HUDEP-2 (cell line): ENCODE measurements around the gene UCKL1.
"Not testable (repeated sequence)": the region's sequence is repeated elsewhere in the genome, so short reads cannot be mapped to it uniquely, and the experiment has no call there.

ENCODE experiments used
- DNase-seq, 76 experiments: peaks; one replicate each; lab custom pipeline; 2025; ENCODE audit not compliant: unreplicated experiment in 76 of 76; lab: John Stamatoyannopoulos, UW

UCKL1 gene

GRCh38 chr20:63955827-63956663 lies at the start of gene UCKL1:
Gene UCKL1 (minus strand): TSS chr20:63956416. CDS start chr20:63956372, 44 bp downstream.
- peak in 73 of 76 experiments; percentile 17 to 90 (median 76) for DNase-seq

- DNase-seq, result no peak
Measured at GRCh38 chr20:64005394-64005793, 49.2 kb upstream of the UCKL1 start.

GRCh38 chr20:64003960-64004725 lies 47.9 kb upstream of the UCKL1 start:
- DNase-seq, result no peak

GRCh38 chr20:64001607-64002011 lies 45.4 kb upstream of the UCKL1 start:
- DNase-seq, result no peak

GRCh38 chr20:64000906-64001305 lies 44.7 kb upstream of the UCKL1 start:
- DNase-seq, result no peak

- no peak for DNase-seq
Measured at GRCh38 chr20:63982937-63983336, 26.7 kb upstream of the UCKL1 start.

GRCh38 chr20:63980806-63981728 lies 24.9 kb upstream of the UCKL1 start, which contains the start of gene PRPF6:
Gene PRPF6 (plus strand): TSS chr20:63981132. CDS start chr20:63981246, 114 bp downstream.
- peak in 73 of 76 experiments; percentile 42 to 98 (median 91) for DNase-seq

- DNase-seq, result peak in 7 of 76 experiments; percentile 23 to 55 (median 41)
Measured at GRCh38 chr20:63980317-63980805, 24.1 kb upstream of the UCKL1 start.

GRCh38 chr20:63979557-63980316 lies 23.5 kb upstream of the UCKL1 start, which contains the start of gene SAMD10:
Gene SAMD10 (minus strand): TSS chr20:63979642. CDS start chr20:63979467, 175 bp downstream.
- DNase-seq, result peak in 69 of 76 experiments; percentile 14 to 82 (median 57)

GRCh38 chr20:63979229-63979556 lies 23.0 kb upstream of the UCKL1 start:
- DNase-seq, result no peak

GRCh38 chr20:63978319-63979228 lies 22.4 kb upstream of the UCKL1 start:
- peak in 50 of 76 experiments; percentile 5 to 74 (median 46) for DNase-seq

GRCh38 chr20:63977739-63978276 lies 21.6 kb upstream of the UCKL1 start:
- DNase-seq, result peak in 70 of 76 experiments; percentile 13 to 83 (median 60)

GRCh38 chr20:63976980-63977738 lies 20.9 kb upstream of the UCKL1 start:
- DNase-seq, result no peak

GRCh38 chr20:63976511-63976910 lies 20.3 kb upstream of the UCKL1 start:
- DNase-seq, result not testable (repeated sequence)

- DNase-seq, result no peak
Measured at GRCh38 chr20:63974402-63975200, 18.4 kb upstream of the UCKL1 start.

- DNase-seq, result peak in 67 of 76 experiments; percentile 11 to 84 (median 61)
Measured at GRCh38 chr20:63973636-63974401, 17.6 kb upstream of the UCKL1 start.
